Smooth muscle cell (in vitro differentiated cells): ENCODE data around the gene ENPP6. TPM values are rescaled to one million over a fixed set of nuclear protein-coding genes. Genes with fewer than 3 reads are reported as not detected.

ENCODE experiments used
- DNase-seq: peaks from one replicate; lab custom pipeline; 2025; ENCODE audit not compliant: unreplicated experiment; lab: John Stamatoyannopoulos, UW
- H2AFZ ChIP-seq: fragments of 200-600 bp; sonication (generic); 2 replicates; pipeline ENCODE4 v1.6.0; 2016; ENCODE audit warnings: antibody characterized with exemption, low read depth, mild to moderate bottlenecking
- H3F3A ChIP-seq: fragments of 200-600 bp; sonication (generic); 2 replicates; pipeline ENCODE4 v1.6.0; 2017; ENCODE audit warnings: antibody characterized with exemption, low read depth
- H3K27ac ChIP-seq: fragments of 200-600 bp; sonication (generic); 2 replicates; pipeline ENCODE4 v1.5.1; 2016; ENCODE audit warnings: low read depth, mild to moderate bottlenecking
- H3K27me3 ChIP-seq: fragments of 200-600 bp; sonication (generic); 2 replicates; pipeline ENCODE4 v1.6.1; 2016; ENCODE audit warnings: low read depth, mild to moderate bottlenecking
- H3K36me3 ChIP-seq: fragments of 200-600 bp; sonication (generic); 2 replicates; pipeline ENCODE4 v1.5.1; 2016; ENCODE audit warnings: low read depth
- H3K4me1 ChIP-seq: fragments of 200-600 bp; sonication (generic); 2 replicates; pipeline ENCODE4 v1.5.1; 2016; ENCODE audit warnings: low read depth
- H3K4me2 ChIP-seq: fragments of 200-600 bp; sonication (generic); 2 replicates; pipeline ENCODE4 v1.6.0; 2016; ENCODE audit warnings: mild to moderate bottlenecking
- H3K4me3 ChIP-seq: fragments of 200-600 bp; sonication (generic); 2 replicates; pipeline ENCODE4 v1.5.1; 2016; ENCODE audit warnings: mild to moderate bottlenecking
- H3K79me2 ChIP-seq: fragments of 200-600 bp; sonication (generic); 2 replicates; pipeline ENCODE4 v1.6.0; 2016; ENCODE audit warnings: low read depth, mild to moderate bottlenecking
- H3K9ac ChIP-seq: fragments of 200-600 bp; sonication (generic); 2 replicates; pipeline ENCODE4 v1.6.0; 2016; ENCODE audit warnings: low read depth
- H3K9me3 ChIP-seq: fragments of 200-600 bp; sonication (generic); replicated peaks from 2 replicates; pipeline ENCODE4 v1.5.1; 2016; ENCODE audit warnings: low read depth
- H4K20me1 ChIP-seq: fragments of 200-600 bp; sonication (generic); 2 replicates; pipeline ENCODE4 v1.6.0; 2016; ENCODE audit warnings: low read depth
- CTCF ChIP-seq: fragments of 200-600 bp; sonication (generic); IDR thresholded peaks from 2 replicates; pipeline ENCODE4 v1.5.1; 2017; ENCODE audit warnings: borderline replicate concordance, mild to moderate bottlenecking, antibody characterized with exemption; ENCODE audit not compliant: insufficient read depth, poor library complexity, severe bottlenecking
- WGBS: methylation state at CpG from one replicate; pipeline ENCODE4 v1.1.7; 2016; ENCODE audit warnings: low lambda C conversion rate; 5-methylcytosine and 5-hydroxymethylcytosine counted together
- polyA plus RNA-seq: library from polyadenylated mRNA; unstranded; fragments of >200 nt; fragmentation: Nextera tagmentation; extraction: Ambion mirVana; gene quantifications from 2 replicates; pipeline ENCODE4 v1.2.1, GENCODE V29; 2016
- total RNA-seq: library from RNA; depleted of rRNA; stranded (reverse); fragments of >200 nt; gene quantifications from 2 replicates; pipeline ENCODE4 v1.2.3, GENCODE V29; 2014

Gene ENPP6
- total and polyA plus RNA-seq, 2 experiments from 2014 or later: not detected

GRCh38 chr4:184059099-184059498 is 158.6 kb downstream of the ENPP6 start:
- no peak for TF ChIP-seq CTCF
- Histone ChIP-seq H3K9me3 (no peaks in the 10 kb centered on the region), H3K79me2 (no peaks in the 10 kb centered on the region), H3K27me3 (no peaks in the 10 kb centered on the region), H4K20me1 (no peaks in the 10 kb centered on the region), H3K9ac (no peak overlapping the region), H2AFZ (no peak overlapping the region), H3K27ac (no peak overlapping the region), H3K4me2 (no peak overlapping the region), H3K36me3 (no peaks in the 10 kb centered on the region), H3K4me3 (no peak overlapping the region), H3K4me1 (no peaks in the 10 kb centered on the region), H3F3A (no peaks in the 10 kb centered on the region)
- 95% methylated on average over 3 of the region's 3 CpGs for WGBS
- DNase-seq: no peak

GRCh38 chr4:184058026-184058425 is 159.6 kb downstream of the ENPP6 start:
- no peak overlapping the region for H3K4me3 ChIP-seq
- no peak for DNase-seq
- no peaks in the 10 kb centered on the region for H3K27me3 ChIP-seq
- no peak overlapping the region for H3K27ac ChIP-seq
- 97% methylated on average over 6 of the region's 6 CpGs for WGBS
- TF ChIP-seq CTCF: no peak
- no peak overlapping the region for H2AFZ ChIP-seq
- no peak overlapping the region for H3K4me2 ChIP-seq
- no peak overlapping the region for H3K9ac ChIP-seq
- H3F3A ChIP-seq: no peaks in the 10 kb centered on the region
- no peaks in the 10 kb centered on the region for H3K36me3 ChIP-seq
- H3K4me1 ChIP-seq: no peaks in the 10 kb centered on the region
- H3K9me3 ChIP-seq: no peaks in the 10 kb centered on the region
- no peaks in the 10 kb centered on the region for H4K20me1 ChIP-seq
- H3K79me2 ChIP-seq: no peaks in the 10 kb centered on the region

GRCh38 chr4:184056877-184057276 is 160.8 kb downstream of the ENPP6 start:
- DNase-seq: no peak
- no peaks in the 10 kb centered on the region for H3F3A ChIP-seq
- no peaks in the 10 kb centered on the region for H4K20me1 ChIP-seq
- no peak overlapping the region for H3K27ac ChIP-seq
- no peaks in the 10 kb centered on the region for H3K79me2 ChIP-seq
- H3K36me3 ChIP-seq: no peaks in the 10 kb centered on the region
- no peak overlapping the region for H3K9ac ChIP-seq
- H3K9me3 ChIP-seq: no peaks in the 10 kb centered on the region
- H2AFZ ChIP-seq: no peak overlapping the region
- no peaks in the 10 kb centered on the region for H3K27me3 ChIP-seq
- no peak overlapping the region for H3K4me3 ChIP-seq
- TF ChIP-seq CTCF: no peak
- WGBS: 75% methylated on average over 14 of the region's 14 CpGs
- no peak overlapping the region for H3K4me2 ChIP-seq
- H3K4me1 ChIP-seq: no peaks in the 10 kb centered on the region

GRCh38 chr4:184053434-184053833 is 164.2 kb downstream of the ENPP6 start:
- no peaks in the 10 kb centered on the region for H3K36me3 ChIP-seq
- no peak overlapping the region for H3K27ac ChIP-seq
- DNase-seq: no peak
- H3K9me3 ChIP-seq: no peaks in the 10 kb centered on the region
- H3K4me3 ChIP-seq: no peak overlapping the region
- H2AFZ ChIP-seq: no peak overlapping the region
- H3K9ac ChIP-seq: no peak overlapping the region
- no peaks in the 10 kb centered on the region for H3K4me1 ChIP-seq
- no peaks in the 10 kb centered on the region for H3F3A ChIP-seq
- H3K27me3 ChIP-seq: no peaks in the 10 kb centered on the region
- H3K79me2 ChIP-seq: no peaks in the 10 kb centered on the region
- TF ChIP-seq CTCF: no peak
- 73% methylated on average over 5 of the region's 5 CpGs for WGBS
- H4K20me1 ChIP-seq: no peaks in the 10 kb centered on the region
- no peak overlapping the region for H3K4me2 ChIP-seq
